GM12878 (cell line): ENCODE data around the gene FOXL3. TPM values are rescaled to one million over a fixed set of nuclear protein-coding genes. Genes with fewer than 3 reads are reported as not detected.

Experiments used
- ATAC-seq: fragments of 200-7000 bp; cut with Tn5 transposase; 3 replicates; pipeline ENCODE4 v1.9.1; 2020; ENCODE audit warnings: mild to moderate bottlenecking, moderate library complexity
- BruUV-seq: library from RNA; stranded (reverse); fragments of 400-500 nt; replicated peaks from 2 replicates; lab custom pipeline; 2021; lab: Mats Ljungman, UMichigan
- CTCF ChIA-PET: fragments of 300-600 bp; sonication (Branson Sonifier 250); formaldehyde crosslinking; extraction: SDS; loops from one replicate; lab custom pipeline; 2021; ENCODE audit warnings: inconsistent platforms; lab: Yijun Ruan, JAX
- POLR2A ChIA-PET: fragments of 350-600 bp; formaldehyde crosslinking; extraction: SDS; loops from one replicate; lab custom pipeline; 2021; ENCODE audit warnings: inconsistent platforms; lab: Charles Lee
- RAD21 ChIA-PET: fragments of 300-600 bp; sonication (Branson Sonifier 250); formaldehyde crosslinking; loops from one replicate; lab custom pipeline; 2023; ENCODE audit warnings: antibody characterized with exemption; ENCODE audit not compliant: unreplicated experiment; lab: Charles Lee
- SMC1A ChIA-PET: fragments of 300-600 bp; sonication (Branson Sonifier 250); formaldehyde crosslinking; loops from one replicate; lab custom pipeline; 2023; ENCODE audit not compliant: unreplicated experiment, uncharacterized antibody; lab: Charles Lee
- DNase-seq: peaks from one replicate; pipeline ENCODE4 v3.0.0-alpha.2; 2011; ENCODE audit warnings: low read depth, low spot score
- FAIRE-seq: peaks from 3 replicates; lab custom pipeline; 2011; peaks lifted over from hg19 to GRCh38; lab: Jason Lieb, UNC
- H2AFZ ChIP-seq: 2 replicates; pipeline ENCODE4 v1.6.0; 2011; ENCODE audit warnings: low read depth, low read length, control low read depth; ENCODE audit not compliant: control insufficient read depth
- H3K27ac ChIP-seq: 2 replicates; pipeline ENCODE4 v1.5.1; 2011; ENCODE audit warnings: control low read depth; ENCODE audit not compliant: control insufficient read depth, insufficient read depth
- H3K27me3 ChIP-seq, 2 experiments: replicated peaks in 1 of 2; 2 replicates each; pipeline versions ENCODE4 v1.6.0 to v1.6.1; 2011; ENCODE audit warnings: low read length in 1 of 2; ENCODE audit not compliant: control insufficient read depth in 2 of 2, insufficient read depth in 2 of 2
- H3K36me3 ChIP-seq, 2 experiments: 2 replicates each; pipeline ENCODE4 v1.5.1; 2011; ENCODE audit warnings: low read length in 1 of 2; ENCODE audit not compliant: control insufficient read depth in 2 of 2, insufficient read depth in 2 of 2
- H3K4me1 ChIP-seq: 2 replicates; pipeline ENCODE4 v1.6.1; 2011; ENCODE audit warnings: mild to moderate bottlenecking, low read length, moderate library complexity, mixed read lengths; ENCODE audit not compliant: control insufficient read depth, insufficient read depth
- H3K4me2 ChIP-seq: 2 replicates; pipeline ENCODE4 v1.6.0; 2011; ENCODE audit warnings: control low read depth; ENCODE audit not compliant: control insufficient read depth, insufficient read depth
- H3K4me3 ChIP-seq: fragments of 200-600 bp; sonication (generic); 2 replicates; pipeline ENCODE4 v1.5.1; 2016
- H3K79me2 ChIP-seq: 2 replicates; pipeline ENCODE4 v1.6.0; 2011; ENCODE audit warnings: low read length; ENCODE audit not compliant: control insufficient read depth, insufficient read depth
- H3K9ac ChIP-seq: 2 replicates; pipeline ENCODE4 v1.8.0; 2011; ENCODE audit warnings: low read length, control low read depth, mixed read lengths; ENCODE audit not compliant: control insufficient read depth, insufficient read depth
- H3K9me3 ChIP-seq: replicated peaks from 3 replicates; pipeline ENCODE4 v1.5.1; 2011; ENCODE audit warnings: mild to moderate bottlenecking, low read length; ENCODE audit not compliant: control insufficient read depth, insufficient read depth
- H4K20me1 ChIP-seq: 2 replicates; pipeline ENCODE4 v1.6.0; 2011; ENCODE audit not compliant: control insufficient read depth, insufficient read depth
- ASH2L ChIP-seq: fragments of 300-600, 200-600 bp; sonication (generic); IDR thresholded peaks from 2 replicates; pipeline ENCODE4 v1.6.1; 2017; ENCODE audit warnings: low read depth, mild to moderate bottlenecking, borderline replicate concordance
- BACH1 ChIP-seq: fragments of 450-650 bp; IDR thresholded peaks from 2 replicates; pipeline ENCODE4 v1.6.1; 2017; ENCODE audit warnings: mild to moderate bottlenecking, borderline replicate concordance
- EED ChIP-seq: sonication (generic); IDR thresholded peaks from 2 replicates; pipeline ENCODE4 v1.6.1; 2016; ENCODE audit warnings: antibody characterized with exemption, low read depth
- GABPA ChIP-seq: IDR thresholded peaks from 2 replicates; pipeline ENCODE4 v1.6.1; 2014; ENCODE audit warnings: antibody characterized with exemption, low read depth, mild to moderate bottlenecking, inconsistent platforms
- RUNX3 ChIP-seq: IDR thresholded peaks from 2 replicates; pipeline ENCODE4 v1.6.1; 2012; ENCODE audit warnings: low read length, inconsistent platforms
- WGBS: methylation state at CpG from one replicate; pipeline ENCODE4 v1.1.6; 2016; ENCODE audit warnings: low lambda C conversion rate; ENCODE audit not compliant: insufficient replicate concordance, insufficient coverage; ENCODE audit errors: missing lambda C conversion rate; 5-methylcytosine and 5-hydroxymethylcytosine counted together
- in situ Hi-C: fragments of 300-500 bp; cut with MboI; formaldehyde crosslinking; loops from 9 replicates; pipeline ENCODE4 v1.14.3; 2018; ENCODE audit warnings: mixed read lengths
- intact Hi-C: fragments of 100-400 bp; cut with micrococcal nuclease; formaldehyde crosslinking; loops from one replicate; pipeline ENCODE4 v1.14.2; 2022; ENCODE audit not compliant: unreplicated experiment
- polyA plus RNA-seq, 11 experiments: library from polyadenylated mRNA; depleted of rRNA in 4 of 11; unstranded in 6 of 11; stranded (reverse) in 5 of 11; fragments of >200 nt; fragmentation: Nextera tagmentation in 4 of 11; fragmentation: Illumina TruSeq in 1 of 11; extraction: Ambion mirVana in 4 of 11; extraction: Trizol in 1 of 11; gene quantifications; 1 replicate in 1 of 11; 2 replicates in 10 of 11; pipeline versions ENCODE4 v1.2.1 to v1.2.3, GENCODE V29; 2011 to 2016; ENCODE audit warnings: inconsistent platforms in 2 of 11, missing spikeins in 2 of 11, low read depth in 1 of 11
- total RNA-seq, 4 experiments: library from RNA; depleted of rRNA in 3 of 4; stranded (reverse); fragments of >200 nt in 3 of 4; fragmentation: Illumina TruSeq in 1 of 4; extraction: Trizol in 1 of 4; gene quantifications; 2 replicates each; pipeline versions ENCODE4 v1.2.1 to v1.2.3, GENCODE V29; 2013 to 2021
- TF ChIP-seq, protein P1 (sequence below): fragments of 450-650 bp; formaldehyde crosslinking; IDR thresholded peaks from 2 replicates; pipeline ENCODE4 v1.4.0; 2020; ENCODE audit warnings: mild to moderate bottlenecking, moderate library complexity
- TF ChIP-seq, protein P2 (sequence below): fragments of 450-650 bp; IDR thresholded peaks from 2 replicates; pipeline ENCODE4 v1.6.1; 2014; ENCODE audit warnings: mild to moderate bottlenecking
- TF ChIP-seq, protein P3 (sequence below): IDR thresholded peaks from 2 replicates; pipeline ENCODE4 v1.6.1; 2011; ENCODE audit warnings: low read depth, mild to moderate bottlenecking, low read length, moderate library complexity, borderline replicate concordance; ENCODE audit errors: extremely low read depth
- TF ChIP-seq, protein P4 (sequence below): fragments of 150-350 bp; IDR thresholded peaks from 2 replicates; pipeline ENCODE4 v1.6.1; 2014; ENCODE audit warnings: mild to moderate bottlenecking, low read depth, low read length
- TF ChIP-seq, protein P5 (sequence below): fragments of 150-350 bp; IDR thresholded peaks from 2 replicates; pipeline ENCODE4 v1.6.1; 2016; ENCODE audit warnings: low read depth, low read length

The FOXL3 gene
- total and polyA plus RNA-seq, 10 of the 15 experiments (the other 5 are each of a cell fraction or from before 2014, with no cell fraction given) = not detected

DNA sequence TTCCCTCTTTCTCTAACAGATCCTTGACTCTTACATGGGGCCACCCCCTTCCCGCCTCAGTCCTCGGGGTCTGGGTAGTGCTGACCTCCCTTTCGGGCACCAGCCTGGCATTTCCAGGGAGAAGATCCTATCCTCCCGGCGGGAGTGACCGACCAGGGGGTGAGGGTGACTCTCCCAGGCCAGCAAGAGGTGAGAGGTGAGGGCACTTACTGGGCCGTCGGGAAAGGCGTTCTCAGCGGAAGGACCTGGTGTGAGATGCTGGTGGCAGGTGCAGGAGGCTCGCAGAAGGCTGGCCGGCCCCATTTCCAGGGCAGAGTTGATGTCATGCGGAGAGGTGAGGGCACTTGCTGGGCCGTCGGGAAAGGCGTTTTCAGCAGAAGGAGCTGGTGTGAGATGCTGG, 4.2 kb upstream of the FOXL3 start (continued):
- TF ChIP-seq, protein P1, sequence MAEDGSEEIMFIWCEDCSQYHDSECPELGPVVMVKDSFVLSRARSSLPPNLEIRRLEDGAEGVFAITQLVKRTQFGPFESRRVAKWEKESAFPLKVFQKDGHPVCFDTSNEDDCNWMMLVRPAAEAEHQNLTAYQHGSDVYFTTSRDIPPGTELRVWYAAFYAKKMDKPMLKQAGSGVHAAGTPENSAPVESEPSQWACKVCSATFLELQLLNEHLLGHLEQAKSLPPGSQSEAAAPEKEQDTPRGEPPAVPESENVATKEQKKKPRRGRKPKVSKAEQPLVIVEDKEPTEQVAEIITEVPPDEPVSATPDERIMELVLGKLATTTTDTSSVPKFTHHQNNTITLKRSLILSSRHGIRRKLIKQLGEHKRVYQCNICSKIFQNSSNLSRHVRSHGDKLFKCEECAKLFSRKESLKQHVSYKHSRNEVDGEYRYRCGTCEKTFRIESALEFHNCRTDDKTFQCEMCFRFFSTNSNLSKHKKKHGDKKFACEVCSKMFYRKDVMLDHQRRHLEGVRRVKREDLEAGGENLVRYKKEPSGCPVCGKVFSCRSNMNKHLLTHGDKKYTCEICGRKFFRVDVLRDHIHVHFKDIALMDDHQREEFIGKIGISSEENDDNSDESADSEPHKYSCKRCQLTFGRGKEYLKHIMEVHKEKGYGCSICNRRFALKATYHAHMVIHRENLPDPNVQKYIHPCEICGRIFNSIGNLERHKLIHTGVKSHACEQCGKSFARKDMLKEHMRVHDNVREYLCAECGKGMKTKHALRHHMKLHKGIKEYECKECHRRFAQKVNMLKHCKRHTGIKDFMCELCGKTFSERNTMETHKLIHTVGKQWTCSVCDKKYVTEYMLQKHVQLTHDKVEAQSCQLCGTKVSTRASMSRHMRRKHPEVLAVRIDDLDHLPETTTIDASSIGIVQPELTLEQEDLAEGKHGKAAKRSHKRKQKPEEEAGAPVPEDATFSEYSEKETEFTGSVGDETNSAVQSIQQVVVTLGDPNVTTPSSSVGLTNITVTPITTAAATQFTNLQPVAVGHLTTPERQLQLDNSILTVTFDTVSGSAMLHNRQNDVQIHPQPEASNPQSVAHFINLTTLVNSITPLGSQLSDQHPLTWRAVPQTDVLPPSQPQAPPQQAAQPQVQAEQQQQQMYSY (CRISPR knock-in tag) = no peak
- TF ChIP-seq, protein P2, sequence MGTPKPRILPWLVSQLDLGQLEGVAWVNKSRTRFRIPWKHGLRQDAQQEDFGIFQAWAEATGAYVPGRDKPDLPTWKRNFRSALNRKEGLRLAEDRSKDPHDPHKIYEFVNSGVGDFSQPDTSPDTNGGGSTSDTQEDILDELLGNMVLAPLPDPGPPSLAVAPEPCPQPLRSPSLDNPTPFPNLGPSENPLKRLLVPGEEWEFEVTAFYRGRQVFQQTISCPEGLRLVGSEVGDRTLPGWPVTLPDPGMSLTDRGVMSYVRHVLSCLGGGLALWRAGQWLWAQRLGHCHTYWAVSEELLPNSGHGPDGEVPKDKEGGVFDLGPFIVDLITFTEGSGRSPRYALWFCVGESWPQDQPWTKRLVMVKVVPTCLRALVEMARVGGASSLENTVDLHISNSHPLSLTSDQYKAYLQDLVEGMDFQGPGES = no peak

DNA sequence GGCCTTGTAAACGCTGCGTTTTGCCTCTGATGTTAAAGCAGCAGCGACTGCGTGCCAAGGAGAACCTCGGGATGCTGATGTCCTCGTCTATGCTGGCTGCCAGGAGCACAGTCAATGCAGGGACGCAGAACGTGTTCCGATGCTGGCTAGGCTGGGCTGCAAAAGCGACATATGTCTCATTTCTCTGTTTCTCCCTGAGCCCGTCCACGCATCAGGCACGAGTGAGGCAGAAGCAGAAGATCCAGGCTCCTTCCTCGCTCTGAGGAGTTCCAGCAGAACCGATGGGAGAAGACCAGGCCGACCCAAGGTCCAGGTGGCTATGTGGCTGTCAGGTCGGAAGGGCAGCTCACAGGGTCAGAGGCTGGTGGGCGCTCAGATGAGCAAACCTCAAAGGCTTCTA, 3.7 kb upstream of the FOXL3 start:
- H3K4me1 ChIP-seq = no peaks in the 10 kb centered on the region
- ChIA-PET CTCF (no interaction called here), RAD21 (no interaction called here), SMC1A (no interaction called here), POLR2A (no interaction called here)
- no peak overlapping the region for H3K27ac ChIP-seq
- 44% methylated on average over 18 of the region's 18 CpGs for WGBS
- H3K27me3 ChIP-seq = no peaks in the 10 kb centered on the region
- no peak for DNase-seq
- no peak for FAIRE-seq
- in situ Hi-C loops (no loop called here), intact Hi-C loops (no loop called here)
- no peak overlapping the region for H2AFZ ChIP-seq
- BruUV-seq = no TSS peak
- H4K20me1 ChIP-seq = no peaks in the 10 kb centered on the region
- no peak for ATAC-seq
- peaks cover 2% of the 10 kb centered on the region; the same call in 2 of the 3 replicates for H3K9me3 ChIP-seq
- no peaks in the 10 kb centered on the region for H3K36me3 ChIP-seq
- no peaks in the 10 kb centered on the region for H3K79me2 ChIP-seq
- no peak overlapping the region for H3K9ac ChIP-seq
- H3K4me3 ChIP-seq = no peak overlapping the region
- no peak overlapping the region for H3K4me2 ChIP-seq
- no peak for TF ChIP-seq EED
- TF ChIP-seq, protein P3, sequence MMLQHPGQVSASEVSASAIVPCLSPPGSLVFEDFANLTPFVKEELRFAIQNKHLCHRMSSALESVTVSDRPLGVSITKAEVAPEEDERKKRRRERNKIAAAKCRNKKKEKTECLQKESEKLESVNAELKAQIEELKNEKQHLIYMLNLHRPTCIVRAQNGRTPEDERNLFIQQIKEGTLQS = no peak
- TF ChIP-seq, protein P4, sequence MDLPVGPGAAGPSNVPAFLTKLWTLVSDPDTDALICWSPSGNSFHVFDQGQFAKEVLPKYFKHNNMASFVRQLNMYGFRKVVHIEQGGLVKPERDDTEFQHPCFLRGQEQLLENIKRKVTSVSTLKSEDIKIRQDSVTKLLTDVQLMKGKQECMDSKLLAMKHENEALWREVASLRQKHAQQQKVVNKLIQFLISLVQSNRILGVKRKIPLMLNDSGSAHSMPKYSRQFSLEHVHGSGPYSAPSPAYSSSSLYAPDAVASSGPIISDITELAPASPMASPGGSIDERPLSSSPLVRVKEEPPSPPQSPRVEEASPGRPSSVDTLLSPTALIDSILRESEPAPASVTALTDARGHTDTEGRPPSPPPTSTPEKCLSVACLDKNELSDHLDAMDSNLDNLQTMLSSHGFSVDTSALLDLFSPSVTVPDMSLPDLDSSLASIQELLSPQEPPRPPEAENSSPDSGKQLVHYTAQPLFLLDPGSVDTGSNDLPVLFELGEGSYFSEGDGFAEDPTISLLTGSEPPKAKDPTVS = no peak
- TF ChIP-seq GABPA = no peak
- TF ChIP-seq, protein P5, sequence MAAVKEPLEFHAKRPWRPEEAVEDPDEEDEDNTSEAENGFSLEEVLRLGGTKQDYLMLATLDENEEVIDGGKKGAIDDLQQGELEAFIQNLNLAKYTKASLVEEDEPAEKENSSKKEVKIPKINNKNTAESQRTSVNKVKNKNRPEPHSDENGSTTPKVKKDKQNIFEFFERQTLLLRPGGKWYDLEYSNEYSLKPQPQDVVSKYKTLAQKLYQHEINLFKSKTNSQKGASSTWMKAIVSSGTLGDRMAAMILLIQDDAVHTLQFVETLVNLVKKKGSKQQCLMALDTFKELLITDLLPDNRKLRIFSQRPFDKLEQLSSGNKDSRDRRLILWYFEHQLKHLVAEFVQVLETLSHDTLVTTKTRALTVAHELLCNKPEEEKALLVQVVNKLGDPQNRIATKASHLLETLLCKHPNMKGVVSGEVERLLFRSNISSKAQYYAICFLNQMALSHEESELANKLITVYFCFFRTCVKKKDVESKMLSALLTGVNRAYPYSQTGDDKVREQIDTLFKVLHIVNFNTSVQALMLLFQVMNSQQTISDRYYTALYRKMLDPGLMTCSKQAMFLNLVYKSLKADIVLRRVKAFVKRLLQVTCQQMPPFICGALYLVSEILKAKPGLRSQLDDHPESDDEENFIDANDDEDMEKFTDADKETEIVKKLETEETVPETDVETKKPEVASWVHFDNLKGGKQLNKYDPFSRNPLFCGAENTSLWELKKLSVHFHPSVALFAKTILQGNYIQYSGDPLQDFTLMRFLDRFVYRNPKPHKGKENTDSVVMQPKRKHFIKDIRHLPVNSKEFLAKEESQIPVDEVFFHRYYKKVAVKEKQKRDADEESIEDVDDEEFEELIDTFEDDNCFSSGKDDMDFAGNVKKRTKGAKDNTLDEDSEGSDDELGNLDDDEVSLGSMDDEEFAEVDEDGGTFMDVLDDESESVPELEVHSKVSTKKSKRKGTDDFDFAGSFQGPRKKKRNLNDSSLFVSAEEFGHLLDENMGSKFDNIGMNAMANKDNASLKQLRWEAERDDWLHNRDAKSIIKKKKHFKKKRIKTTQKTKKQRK = no peak
- TF ChIP-seq, protein P2 = no peak
- TF ChIP-seq RUNX3 = no peak
- no peak for TF ChIP-seq ASH2L
- no peak for TF ChIP-seq BACH1
